ENCODE results near the gene ZBTB7B.

The ZBTB7B gene

GRCh38 chr1:154978360-154978759 lies 24.2 kb upstream of the ZBTB7B start:
- H3K9ac ChIP-seq (ENCODE audit: low read length) = no peak overlapping the region
- H4K20me1 ChIP-seq (ENCODE audit: insufficient read depth, low read length) = no peaks in the 10 kb centered on the region
- no peaks in the 10 kb centered on the region for H3K9me3 ChIP-seq (ENCODE audit: low read length)
- H3K9me2 ChIP-seq (ENCODE audit: low read depth, low read length) = no peaks in the 10 kb centered on the region
- H3K4me2 ChIP-seq (ENCODE audit: low read length) = no peak overlapping the region
- H3K4me3 ChIP-seq (ENCODE audit: low read depth, low read length, poor library complexity, severe bottlenecking) = no peak overlapping the region
- peaks cover 35% of the 10 kb centered on the region for H3K36me3 ChIP-seq (ENCODE audit: insufficient read depth, low read length)
- 0 out of 2 replicates have a peak, but pooled peaks cover 4% of the 10 kb centered on the region for H3F3A ChIP-seq (ENCODE audit: insufficient read depth, low read length)
- H3K27me3 ChIP-seq (ENCODE audit: insufficient read depth, low read length) = no peaks in the 10 kb centered on the region
- TF ChIP-seq, protein P1, sequence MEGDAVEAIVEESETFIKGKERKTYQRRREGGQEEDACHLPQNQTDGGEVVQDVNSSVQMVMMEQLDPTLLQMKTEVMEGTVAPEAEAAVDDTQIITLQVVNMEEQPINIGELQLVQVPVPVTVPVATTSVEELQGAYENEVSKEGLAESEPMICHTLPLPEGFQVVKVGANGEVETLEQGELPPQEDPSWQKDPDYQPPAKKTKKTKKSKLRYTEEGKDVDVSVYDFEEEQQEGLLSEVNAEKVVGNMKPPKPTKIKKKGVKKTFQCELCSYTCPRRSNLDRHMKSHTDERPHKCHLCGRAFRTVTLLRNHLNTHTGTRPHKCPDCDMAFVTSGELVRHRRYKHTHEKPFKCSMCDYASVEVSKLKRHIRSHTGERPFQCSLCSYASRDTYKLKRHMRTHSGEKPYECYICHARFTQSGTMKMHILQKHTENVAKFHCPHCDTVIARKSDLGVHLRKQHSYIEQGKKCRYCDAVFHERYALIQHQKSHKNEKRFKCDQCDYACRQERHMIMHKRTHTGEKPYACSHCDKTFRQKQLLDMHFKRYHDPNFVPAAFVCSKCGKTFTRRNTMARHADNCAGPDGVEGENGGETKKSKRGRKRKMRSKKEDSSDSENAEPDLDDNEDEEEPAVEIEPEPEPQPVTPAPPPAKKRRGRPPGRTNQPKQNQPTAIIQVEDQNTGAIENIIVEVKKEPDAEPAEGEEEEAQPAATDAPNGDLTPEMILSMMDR (IDR thresholded peaks at IDR 0.05; ENCODE audit: low read length) = no peak
- TF ChIP-seq EZH2 (IDR thresholded peaks at IDR 0.05; ENCODE audit: borderline replicate concordance, low read length) = no peak
- no peak overlapping the region for H2AFZ ChIP-seq (ENCODE audit: low read length)
- peaks cover 28% of the 10 kb centered on the region for H3K79me2 ChIP-seq (ENCODE audit: insufficient read depth, low read length)
- H3K4me1 ChIP-seq (ENCODE audit: insufficient read depth, low read length, severe bottlenecking) = peaks cover 35% of the 10 kb centered on the region
- peak overlapping the region; percentile 29 for H3K27ac ChIP-seq (ENCODE audit: low read depth, low read length, poor library complexity, severe bottlenecking)

DNA sequence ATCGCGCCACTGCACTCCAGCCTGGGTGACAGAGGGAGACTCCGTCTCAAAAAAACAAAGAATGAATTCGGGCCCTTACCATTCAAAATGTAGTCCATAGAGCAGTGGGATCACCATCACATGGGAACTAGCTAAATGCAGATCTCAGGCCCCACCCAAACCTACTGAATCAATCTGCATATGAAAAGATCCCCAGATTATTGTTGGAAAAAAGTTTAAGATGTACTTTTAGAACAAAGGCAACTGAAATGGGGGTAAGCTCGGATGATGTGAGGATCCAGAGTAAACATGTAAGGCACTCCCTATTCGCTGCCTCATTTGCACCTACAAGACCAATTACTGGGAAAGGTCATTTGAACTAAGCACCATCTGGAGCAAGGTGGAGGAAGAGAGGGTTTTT lies 20.3 kb upstream of the ZBTB7B start:
- TF ChIP-seq EZH2 (IDR thresholded peaks at IDR 0.05; ENCODE audit: borderline replicate concordance, low read length) = no peak
- TF ChIP-seq, protein P1 (IDR thresholded peaks at IDR 0.05; ENCODE audit: low read length) = no peak
- Histone ChIP-seq H2AFZ (ENCODE audit: low read length) (no peak overlapping the region), H3K27me3 (ENCODE audit: insufficient read depth, low read length) (no peaks in the 10 kb centered on the region), H3F3A (ENCODE audit: insufficient read depth, low read length) (0 out of 2 replicates have a peak, but pooled peaks cover 4% of the 10 kb centered on the region), H3K4me2 (ENCODE audit: low read length) (peak overlapping the region; percentile 100), H3K4me3 (ENCODE audit: low read depth, low read length, poor library complexity, severe bottlenecking) (peak overlapping the region; percentile 80), H3K36me3 (ENCODE audit: insufficient read depth, low read length) (peaks cover 51% of the 10 kb centered on the region), H3K9me2 (ENCODE audit: low read depth, low read length) (no peaks in the 10 kb centered on the region), H3K4me1 (ENCODE audit: insufficient read depth, low read length, severe bottlenecking) (peaks cover 29% of the 10 kb centered on the region), H3K9ac (ENCODE audit: low read length) (peak overlapping the region; percentile 76), H3K79me2 (ENCODE audit: insufficient read depth, low read length) (peaks cover 19% of the 10 kb centered on the region), H3K9me3 (ENCODE audit: low read length) (no peaks in the 10 kb centered on the region), H3K27ac (ENCODE audit: low read depth, low read length, poor library complexity, severe bottlenecking) (peak overlapping the region; percentile 70), H4K20me1 (ENCODE audit: insufficient read depth, low read length) (no peaks in the 10 kb centered on the region)

DNA sequence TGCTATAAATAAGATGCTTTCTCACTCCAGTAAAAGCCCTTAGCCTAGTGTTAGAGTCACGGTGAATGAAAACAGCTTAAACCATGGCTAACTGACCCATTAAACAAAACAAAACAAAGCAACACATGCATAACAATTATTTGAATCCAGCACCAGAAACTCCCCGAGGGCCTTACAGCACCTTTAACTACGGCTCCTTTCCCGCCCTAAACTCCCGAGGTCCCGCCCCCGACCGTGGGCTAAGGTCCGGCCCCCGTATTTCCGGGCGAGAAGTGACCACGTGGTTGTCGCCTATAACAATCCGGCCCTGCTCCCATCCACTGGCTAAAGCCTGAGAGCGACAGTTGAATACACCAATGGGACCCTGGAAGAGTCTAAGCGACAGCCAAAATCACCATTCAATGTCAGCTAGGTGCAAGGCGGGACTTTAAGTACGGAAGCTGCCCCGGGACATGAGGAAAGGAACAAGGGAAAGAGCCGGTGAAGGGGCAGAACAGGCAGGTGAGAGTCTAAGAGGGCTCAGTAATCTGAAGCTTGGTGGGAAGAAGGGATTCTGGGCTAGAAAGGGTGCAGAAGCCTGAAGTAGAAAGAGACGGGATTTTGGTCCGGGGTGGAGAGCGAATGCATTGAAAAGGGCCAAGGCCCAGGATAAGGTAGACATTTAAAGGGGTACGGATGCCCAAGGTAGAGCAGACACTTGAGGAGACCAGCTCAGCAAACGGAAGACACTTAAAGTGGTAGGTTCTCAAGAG lies 19.5 kb upstream of the ZBTB7B start, which contains the start of gene FLAD1:
Gene FLAD1, plus strand, starts transcription at position 448 of the 752 bp plus-strand sequence. CDS start 351 bp downstream, outside the sequence.
- Histone ChIP-seq H3K36me3 (ENCODE audit: insufficient read depth, low read length) (peaks cover 51% of the 10 kb centered on the region), H3K4me3 (ENCODE audit: low read depth, low read length, poor library complexity, severe bottlenecking) (peak within 1 kb of the TSS; percentile 80), H3K9me3 (ENCODE audit: low read length) (no peaks in the 10 kb centered on the region), H3K27ac (ENCODE audit: low read depth, low read length, poor library complexity, severe bottlenecking) (peak within 1 kb of the TSS; percentile 70), H4K20me1 (ENCODE audit: insufficient read depth, low read length) (no peaks in the 10 kb centered on the region), H3K9me2 (ENCODE audit: low read depth, low read length) (no peaks in the 10 kb centered on the region), H3K27me3 (ENCODE audit: insufficient read depth, low read length) (no peaks in the 10 kb centered on the region), H3K4me1 (ENCODE audit: insufficient read depth, low read length, severe bottlenecking) (peaks cover 23% of the 10 kb centered on the region), H2AFZ (ENCODE audit: low read length) (no peak within 1 kb of the TSS), H3F3A (ENCODE audit: insufficient read depth, low read length) (0 out of 2 replicates have a peak, but pooled peaks cover 2% of the 10 kb centered on the region), H3K9ac (ENCODE audit: low read length) (peak within 1 kb of the TSS; percentile 82), H3K79me2 (ENCODE audit: insufficient read depth, low read length) (peaks cover 15% of the 10 kb centered on the region), H3K4me2 (ENCODE audit: low read length) (peak within 1 kb of the TSS; percentile 100)
- TF ChIP-seq EZH2 (IDR thresholded peaks at IDR 0.05; ENCODE audit: borderline replicate concordance, low read length) = no peak
- TF ChIP-seq, protein P1 (IDR thresholded peaks at IDR 0.05; ENCODE audit: low read length) = no peak
